K562 (cell line): ENCODE data around the gene NEK1.

ENCODE experiments used
- CTCF ChIP-seq, 3 experiments: IDR thresholded peaks in 2 of 3; conservative IDR thresholded peaks in 1 of 3; 2 replicates each; pipeline ENCODE4 v1.5.1; 2011 to 2012; ENCODE audit warnings: low read length in 3 of 3, mild to moderate bottlenecking in 3 of 3, control low read depth in 2 of 3, improper control_type of control experiment in 1 of 3, inconsistent platforms in 1 of 3, low read depth in 1 of 3, mixed read lengths in 1 of 3, moderate library complexity in 1 of 3; ENCODE audit not compliant: insufficient read depth in 2 of 3
- DEAF1 ChIP-seq: fragments of 450-650 bp; formaldehyde crosslinking; IDR thresholded peaks from 2 replicates; pipeline ENCODE4 v1.4.0; 2020; ENCODE audit warnings: mild to moderate bottlenecking, moderate library complexity
- EGR1 ChIP-seq: fragments of 450-650 bp; conservative IDR thresholded peaks from 2 replicates; pipeline ENCODE4 v1.6.1; 2017; ENCODE audit warnings: mild to moderate bottlenecking
- FOXJ3 ChIP-seq: sonication (generic); formaldehyde crosslinking; IDR thresholded peaks from 2 replicates; pipeline ENCODE4 v1.4.0; 2020; ENCODE audit warnings: mild to moderate bottlenecking, missing genetic modification reagents
- GTF2F1 ChIP-seq: IDR thresholded peaks from 2 replicates; pipeline ENCODE4 v1.6.1; 2011; ENCODE audit warnings: low read depth, low read length, improper control_type of control experiment
- HNRNPH1 ChIP-seq: fragments of 200-400 bp; formaldehyde crosslinking; optimal IDR thresholded peaks from 2 replicates; pipeline ENCODE3; 2017; ENCODE audit warnings: low read depth, mild to moderate bottlenecking, low read length, moderate library complexity
- KDM2B ChIP-seq: fragments of 250-450 bp; sonication (Bioruptor Pico); IDR thresholded peaks from 2 replicates; pipeline ENCODE4 v1.8.0; 2021; ENCODE audit warnings: mild to moderate bottlenecking, moderate library complexity
- NFATC3 ChIP-seq: fragments of 450-650 bp; IDR thresholded peaks from 2 replicates; pipeline ENCODE4 v1.6.1; 2017; ENCODE audit warnings: mild to moderate bottlenecking
- RB1 ChIP-seq: fragments of 450-650 bp; IDR thresholded peaks from 2 replicates; pipeline ENCODE4 v1.6.1; 2017; ENCODE audit warnings: low read depth, mild to moderate bottlenecking
- SMARCA5 ChIP-seq: fragments of 450-650 bp; IDR thresholded peaks from 2 replicates; pipeline ENCODE4 v1.6.1; 2016
- SMC3 ChIP-seq: conservative IDR thresholded peaks from 2 replicates; pipeline ENCODE4 v1.6.1; 2011; ENCODE audit warnings: low read depth, low read length, improper control_type of control experiment; ENCODE audit not compliant: insufficient read depth
- ZNF146 ChIP-seq: IDR thresholded peaks from one replicate; pipeline ENCODE4 v1.6.1; 2018; ENCODE audit warnings: missing compliant biosample characterization; ENCODE audit not compliant: unreplicated experiment
- ZNF274 ChIP-seq: IDR thresholded peaks from 2 replicates; pipeline ENCODE4 v1.6.1; 2011; ENCODE audit warnings: low read depth, mild to moderate bottlenecking, low read length, moderate library complexity, borderline replicate concordance
- ZNF589 ChIP-seq: fragments of 200-800 bp; sonication (Bioruptor generic); IDR thresholded peaks from 2 replicates; pipeline ENCODE4 v1.6.1; 2016; ENCODE audit warnings: low read depth, missing genetic modification characterization, missing compliant biosample characterization

GRCh38 chr4:169438057-169438480 lies 174.3 kb downstream of the NEK1 start:
- TF ChIP-seq SMC3 = no peak
- no peak for TF ChIP-seq HNRNPH1
- no peak for TF ChIP-seq ZNF274
- TF ChIP-seq ZNF146 = no peak
- no peak for TF ChIP-seq NFATC3
- TF ChIP-seq DEAF1 (CRISPR knock-in tag) = no peak
- no peak for TF ChIP-seq GTF2F1
- TF ChIP-seq EGR1 = no peak
- no peak for TF ChIP-seq CTCF (IDR thresholded peaks at IDR 0.05 in 2 of 3, conservative IDR thresholded peaks at IDR 0.05 in 1 of 3; ENCODE audit: insufficient read depth in 2 of 3, low read depth in 1 of 3, low read length in 3 of 3)
- no peak for TF ChIP-seq FOXJ3 (CRISPR knock-in tag)
- TF ChIP-seq ZNF589 (CRISPR knock-in tag) = no peak
- no peak for TF ChIP-seq KDM2B (CRISPR knock-in tag)
- no peak for TF ChIP-seq SMARCA5
- no peak for TF ChIP-seq RB1
